Activated T-cell treated with anti-CD3 and anti-CD28 coated beads, Interleukin-2, amount 50 U/mL, for 24 hours (primary cell): Measurements from ENCODE around the gene EPHA2.
"Not testable (repeated sequence)": the region's sequence is repeated elsewhere in the genome, so short reads cannot be mapped to it uniquely, and the experiment has no call there.

Experiments used
- DNase-seq: peaks from one replicate; pipeline ENCODE4 v3.0.0-alpha.2; 2020
- H3K27ac Mint-ChIP-seq: 2 replicates; pipeline ENCODE4 v1.8.0; 2020; ENCODE audit warnings: mild to moderate bottlenecking, mixed read lengths
- H3K27me3 Mint-ChIP-seq: 2 replicates; pipeline ENCODE4 v1.8.0; 2020; ENCODE audit warnings: mixed read lengths
- H3K36me3 Mint-ChIP-seq: 2 replicates; pipeline ENCODE4 v1.8.0; 2020; ENCODE audit warnings: low read depth, mixed read lengths
- H3K4me1 Mint-ChIP-seq: 2 replicates; pipeline ENCODE4 v1.8.0; 2020; ENCODE audit warnings: low read depth, mixed read lengths
- H3K4me3 Mint-ChIP-seq: 2 replicates; pipeline ENCODE4 v1.8.0; 2020; ENCODE audit warnings: mild to moderate bottlenecking, moderate library complexity, mixed read lengths
- H3K9me3 Mint-ChIP-seq: 2 replicates; pipeline ENCODE4 v1.8.0; 2020; ENCODE audit warnings: mixed read lengths

Gene EPHA2

DNA sequence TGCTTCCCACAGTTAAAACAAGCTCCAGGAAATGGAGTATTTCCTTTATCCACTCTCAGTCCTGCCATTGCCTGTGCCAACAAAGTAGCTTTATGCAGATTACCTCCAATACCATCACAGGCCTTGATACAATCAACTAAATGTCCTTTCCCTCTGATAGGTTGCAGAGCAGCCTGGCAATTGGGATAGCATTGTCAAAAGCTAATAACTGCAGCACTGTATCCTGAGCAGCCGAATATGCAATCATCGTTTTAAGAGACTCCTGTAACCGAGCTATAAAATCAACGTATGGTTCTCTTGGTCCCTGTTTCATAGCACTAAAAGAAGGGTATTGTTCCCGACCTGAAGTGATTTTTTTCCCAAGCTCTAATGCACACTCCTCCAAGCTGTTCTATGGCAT lies 48.8 kb downstream of the EPHA2 start:
- DNase-seq, H3K36me3 Mint-ChIP-seq, H3K4me3 Mint-ChIP-seq, H3K4me1 Mint-ChIP-seq, H3K27ac Mint-ChIP-seq: not testable (repeated sequence)
- Mint-ChIP-seq H3K27me3 (peaks cover 14% of the 10 kb centered on the region), H3K9me3 (peaks cover 19% of the 10 kb centered on the region)

DNA sequence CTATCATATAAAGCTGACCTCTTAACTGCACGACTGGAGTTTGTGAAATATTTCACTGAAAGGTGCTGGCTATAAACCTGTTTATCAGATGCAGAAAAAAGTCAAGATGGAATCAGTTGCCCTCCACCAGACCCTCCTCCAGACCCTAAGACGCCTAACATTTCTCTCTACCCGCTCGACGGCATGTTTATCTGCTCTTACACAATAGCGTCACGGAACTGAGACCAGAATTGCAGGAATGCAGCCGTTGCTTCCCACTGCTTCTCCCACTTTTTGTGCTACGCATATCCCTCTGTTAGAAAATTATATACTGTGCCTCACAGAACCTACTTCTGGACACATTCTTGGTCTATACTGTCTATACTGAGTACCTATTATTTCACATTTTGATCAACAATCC lies 54.2 kb downstream of the EPHA2 start:
- peaks cover 6% of the 10 kb centered on the region for H3K9me3 Mint-ChIP-seq
- no peaks in the 10 kb centered on the region for H3K36me3 Mint-ChIP-seq
- DNase-seq: no peak
- H3K27me3 Mint-ChIP-seq: no peaks in the 10 kb centered on the region
- no peak overlapping the region for H3K27ac Mint-ChIP-seq
- H3K4me1 Mint-ChIP-seq: no peaks in the 10 kb centered on the region
- H3K4me3 Mint-ChIP-seq: no peak overlapping the region

DNA sequence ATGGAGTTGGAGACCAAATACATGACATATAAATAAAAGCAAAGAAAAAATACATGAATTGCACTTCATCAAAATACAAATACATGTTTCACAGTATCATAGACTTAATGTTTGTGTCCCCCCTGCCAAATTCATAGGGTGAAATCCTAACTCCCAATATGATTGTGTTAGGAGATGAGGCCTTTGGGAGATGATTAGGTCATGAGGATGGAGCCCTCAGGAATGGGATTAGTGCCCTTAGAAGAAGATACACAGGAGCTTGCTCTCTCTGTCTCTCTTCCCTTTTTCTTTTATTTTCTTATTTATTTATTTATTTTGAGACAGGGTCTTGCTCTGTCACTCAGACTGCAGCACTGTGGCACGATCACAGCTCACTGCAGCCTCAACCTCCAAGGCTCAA lies 56.5 kb downstream of the EPHA2 start:
- peaks cover 6% of the 10 kb centered on the region for H3K9me3 Mint-ChIP-seq
- no peak overlapping the region for H3K4me3 Mint-ChIP-seq
- no peaks in the 10 kb centered on the region for H3K36me3 Mint-ChIP-seq
- no peak overlapping the region for H3K27ac Mint-ChIP-seq
- no peaks in the 10 kb centered on the region for H3K4me1 Mint-ChIP-seq
- DNase-seq: no peak
- H3K27me3 Mint-ChIP-seq: peaks cover 3% of the 10 kb centered on the region

DNA sequence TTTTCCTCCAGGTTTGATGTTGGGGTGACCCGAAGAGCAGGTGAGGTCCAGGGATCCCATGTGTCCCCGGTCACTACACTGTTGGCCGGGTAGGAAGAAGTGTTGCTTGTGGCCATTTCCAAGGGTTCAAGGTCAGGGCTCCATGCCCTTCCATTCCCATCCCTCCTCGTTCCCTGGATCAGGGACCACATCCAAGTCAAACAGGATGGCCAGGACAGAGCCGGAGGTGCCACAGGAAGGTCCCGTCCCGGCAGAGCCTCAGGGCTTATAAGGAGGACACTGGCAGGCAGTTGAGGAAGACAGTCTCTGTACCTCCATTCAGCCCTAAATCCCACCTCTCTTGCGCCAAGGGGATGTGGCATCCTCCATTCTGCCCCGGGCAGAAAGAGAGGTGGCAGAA lies 60.4 kb downstream of the EPHA2 start:
- DNase-seq: no peak
- H3K36me3 Mint-ChIP-seq: no peaks in the 10 kb centered on the region
- H3K9me3 Mint-ChIP-seq: no peaks in the 10 kb centered on the region
- H3K4me1 Mint-ChIP-seq: no peaks in the 10 kb centered on the region
- H3K27me3 Mint-ChIP-seq: peaks cover 3% of the 10 kb centered on the region
- H3K27ac Mint-ChIP-seq: no peak overlapping the region
- H3K4me3 Mint-ChIP-seq: no peak overlapping the region

DNA sequence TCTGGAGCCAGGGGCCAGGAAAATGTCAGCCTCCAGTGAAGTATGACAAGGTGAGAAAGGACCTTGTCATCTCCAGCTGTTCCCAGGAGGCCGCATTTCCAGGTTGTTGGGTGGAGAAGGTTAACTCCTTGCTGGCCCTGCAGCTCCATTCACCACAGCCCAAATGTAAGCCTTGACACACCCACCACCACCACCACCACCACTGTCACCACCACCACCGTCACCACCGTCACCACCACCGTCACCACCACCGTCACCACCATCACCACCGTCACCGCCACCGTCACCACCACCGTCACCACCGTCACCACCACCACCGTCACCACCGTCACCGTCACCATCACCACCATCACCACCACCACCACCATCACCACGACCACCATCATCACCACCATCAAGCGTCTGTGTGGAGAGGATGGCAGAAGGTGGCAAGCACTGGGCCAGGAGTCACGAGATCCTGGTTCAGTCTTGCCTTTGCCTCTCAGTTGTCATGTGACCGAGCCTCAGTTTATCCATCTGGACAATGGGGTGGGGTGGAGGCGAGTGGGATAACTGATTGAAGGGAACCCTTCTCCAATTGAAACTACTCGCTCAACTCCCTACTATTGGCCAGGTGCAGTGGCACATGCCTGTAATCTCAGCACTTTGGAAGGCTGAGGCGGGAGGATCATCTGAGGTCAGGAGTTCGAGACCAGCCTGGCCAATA lies 61.3 kb downstream of the EPHA2 start:
- no peak overlapping the region for H3K27ac Mint-ChIP-seq
- no peak overlapping the region for H3K4me3 Mint-ChIP-seq
- no peaks in the 10 kb centered on the region for H3K36me3 Mint-ChIP-seq
- DNase-seq: no peak
- H3K9me3 Mint-ChIP-seq: no peaks in the 10 kb centered on the region
- peaks cover 3% of the 10 kb centered on the region for H3K27me3 Mint-ChIP-seq
- H3K4me1 Mint-ChIP-seq: no peaks in the 10 kb centered on the region

DNA sequence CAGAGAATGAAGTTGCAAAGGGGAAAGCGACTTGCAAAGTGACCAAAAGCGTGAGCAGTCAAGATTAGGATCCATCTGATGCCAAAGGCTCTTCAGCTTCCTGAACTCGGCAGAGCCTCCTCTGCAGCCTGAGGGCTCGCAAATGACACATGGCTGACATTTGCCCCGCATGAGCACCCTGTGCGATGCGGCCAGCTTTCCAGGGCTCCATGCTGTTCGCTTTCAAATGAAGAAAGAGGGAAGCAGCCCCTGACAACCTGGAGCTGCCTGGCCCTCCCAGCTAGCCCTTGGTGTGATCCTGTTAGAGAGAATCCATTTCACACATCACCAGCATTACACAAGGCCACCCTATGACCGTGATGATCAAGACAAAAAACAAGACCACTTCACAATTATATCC lies 62.3 kb downstream of the EPHA2 start:
- no peaks in the 10 kb centered on the region for H3K36me3 Mint-ChIP-seq
- no peak overlapping the region for H3K27ac Mint-ChIP-seq
- H3K4me3 Mint-ChIP-seq: no peak overlapping the region
- no peak for DNase-seq
- H3K27me3 Mint-ChIP-seq: peaks cover 3% of the 10 kb centered on the region
- H3K4me1 Mint-ChIP-seq: no peaks in the 10 kb centered on the region
- no peaks in the 10 kb centered on the region for H3K9me3 Mint-ChIP-seq

DNA sequence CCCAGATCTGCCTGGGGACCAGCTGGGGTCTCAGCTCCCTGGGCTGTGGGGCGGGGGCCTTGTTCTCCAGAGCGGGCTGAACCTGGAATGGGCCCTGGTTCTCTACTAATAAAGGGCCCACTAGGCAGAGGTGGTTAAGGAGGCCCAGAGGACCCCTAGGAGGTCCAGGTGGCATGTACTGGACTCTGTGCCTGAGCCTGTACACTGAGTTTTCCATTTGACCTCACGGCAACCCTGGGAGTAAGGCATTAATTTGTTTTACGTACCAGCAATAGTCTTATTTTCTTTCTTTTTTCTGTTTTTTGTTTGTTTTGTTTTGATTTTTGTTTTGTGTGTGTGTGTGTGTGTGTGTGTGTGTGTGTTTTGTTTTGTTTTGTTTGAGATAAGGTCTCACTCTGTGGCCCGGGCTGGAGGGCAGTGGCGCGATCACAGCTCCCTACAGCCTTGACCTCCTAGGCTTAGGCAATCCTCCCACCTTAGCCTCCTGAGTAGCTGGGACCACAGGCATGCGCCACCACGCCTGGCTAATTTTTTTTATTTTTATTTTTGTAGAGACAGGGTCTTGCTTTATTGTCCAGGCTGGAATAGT lies 62.9 kb downstream of the EPHA2 start:
- Mint-ChIP-seq H3K4me3 (no peak overlapping the region), H3K27me3 (peaks cover 3% of the 10 kb centered on the region), H3K36me3 (no peaks in the 10 kb centered on the region), H3K9me3 (no peaks in the 10 kb centered on the region), H3K4me1 (no peaks in the 10 kb centered on the region), H3K27ac (no peak overlapping the region)
- DNase-seq: no peak

DNA sequence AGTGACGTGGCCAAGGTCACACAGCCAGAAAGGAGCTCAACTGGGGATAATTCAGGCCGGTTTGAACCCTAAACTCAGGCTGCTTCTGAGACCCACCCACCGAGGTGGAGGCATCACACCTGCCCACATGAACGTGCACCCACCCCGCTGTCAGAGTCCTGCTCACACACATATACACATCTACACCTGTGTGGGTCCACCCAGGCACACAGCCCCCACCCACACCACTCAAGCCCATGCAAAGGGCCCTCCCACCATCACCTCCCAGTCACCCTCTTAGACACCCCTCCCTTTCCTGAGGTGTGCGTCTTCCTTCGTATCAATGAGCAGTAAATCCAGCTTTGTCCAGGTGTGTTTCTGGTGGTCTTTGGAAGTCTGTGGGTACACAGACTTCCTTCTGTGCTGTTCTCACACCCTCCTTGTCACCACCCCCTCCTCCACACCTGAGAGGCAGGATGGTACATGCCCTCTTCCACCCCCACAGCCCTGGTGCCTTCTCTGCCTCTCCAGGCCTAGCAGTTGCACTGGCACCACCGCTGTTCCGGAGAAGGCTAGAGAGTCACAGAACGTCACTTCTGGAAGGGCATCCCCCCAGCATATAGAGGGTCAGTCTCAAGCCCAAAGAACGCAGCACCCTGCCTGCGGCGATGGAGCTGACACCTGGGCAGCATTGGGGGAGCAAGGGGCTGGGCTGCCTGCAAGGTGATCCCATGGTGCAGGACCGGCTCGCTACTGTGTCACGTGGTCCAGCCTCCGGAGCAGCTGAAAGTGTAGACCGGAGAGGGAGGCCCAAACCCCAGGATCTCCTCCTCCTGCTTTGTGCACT lies 63.6 kb downstream of the EPHA2 start:
- H3K27ac Mint-ChIP-seq: no peak overlapping the region
- H3K36me3 Mint-ChIP-seq: no peaks in the 10 kb centered on the region
- no peaks in the 10 kb centered on the region for H3K4me1 Mint-ChIP-seq
- H3K9me3 Mint-ChIP-seq: no peaks in the 10 kb centered on the region
- DNase-seq: no peak
- H3K27me3 Mint-ChIP-seq: peaks cover 3% of the 10 kb centered on the region
- no peak overlapping the region for H3K4me3 Mint-ChIP-seq

DNA sequence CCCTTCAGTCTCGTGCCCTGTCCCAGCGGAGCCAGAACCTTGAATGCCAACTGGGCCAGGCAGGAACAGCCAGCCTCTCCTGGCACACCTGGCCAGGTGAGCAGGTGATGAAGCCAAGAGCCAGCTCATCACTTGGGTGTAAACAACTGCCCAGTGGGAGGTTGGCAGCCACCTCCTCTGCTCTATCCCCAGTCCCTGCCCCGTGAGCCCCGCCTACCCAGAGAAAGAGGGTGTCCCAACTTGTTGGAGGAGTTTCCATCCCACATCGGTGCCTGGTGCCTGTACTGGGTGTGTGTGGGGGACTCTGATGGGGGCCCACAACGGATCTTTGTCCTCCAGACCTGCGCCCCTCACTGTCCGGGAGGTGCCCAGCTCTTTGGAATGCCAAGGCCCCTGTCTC lies 64.6 kb downstream of the EPHA2 start:
- Mint-ChIP-seq H3K27me3 (peaks cover 1% of the 10 kb centered on the region), H3K36me3 (no peaks in the 10 kb centered on the region), H3K4me1 (no peaks in the 10 kb centered on the region), H3K9me3 (no peaks in the 10 kb centered on the region), H3K4me3 (no peak overlapping the region), H3K27ac (no peak overlapping the region)
- DNase-seq: no peak

DNA sequence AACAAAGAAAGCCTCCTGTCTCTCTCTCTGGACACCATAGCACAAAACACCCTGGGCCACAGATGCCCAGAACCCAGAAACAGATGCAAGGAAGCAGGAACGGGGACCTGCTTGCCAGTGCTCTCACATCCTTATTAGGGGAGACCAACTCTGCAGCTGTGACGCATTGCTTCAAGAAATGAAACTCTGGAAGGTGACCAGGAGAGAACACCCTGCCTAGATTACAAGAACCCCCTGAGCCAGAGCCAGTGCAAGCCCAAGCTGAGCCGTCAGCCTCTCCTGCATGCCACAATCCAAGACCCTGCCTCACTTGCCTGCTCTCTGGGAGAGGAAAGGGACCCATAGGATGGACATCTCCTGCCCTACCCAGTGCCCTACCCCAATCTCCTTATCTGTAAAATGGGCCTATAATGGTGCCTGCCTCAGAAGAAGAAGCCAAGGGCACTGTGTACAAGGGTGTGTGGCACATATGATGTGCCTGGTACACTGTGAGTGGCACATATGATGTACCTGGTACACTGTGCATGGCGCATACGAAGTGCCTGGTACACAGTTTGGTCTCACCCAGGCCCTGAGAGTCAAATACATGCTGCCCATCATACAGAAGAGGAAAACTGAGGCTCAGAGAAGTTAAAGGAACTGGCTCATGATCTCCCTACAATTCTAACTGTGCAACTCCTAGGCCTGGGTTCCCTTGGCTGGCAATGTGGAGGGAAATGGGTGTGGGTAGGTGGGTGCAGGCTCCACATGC lies 65.6 kb downstream of the EPHA2 start:
- Mint-ChIP-seq H3K27me3 (no peaks in the 10 kb centered on the region), H3K9me3 (no peaks in the 10 kb centered on the region), H3K4me1 (no peaks in the 10 kb centered on the region), H3K36me3 (no peaks in the 10 kb centered on the region), H3K27ac (no peak overlapping the region), H3K4me3 (no peak overlapping the region)
- DNase-seq: no peak

DNA sequence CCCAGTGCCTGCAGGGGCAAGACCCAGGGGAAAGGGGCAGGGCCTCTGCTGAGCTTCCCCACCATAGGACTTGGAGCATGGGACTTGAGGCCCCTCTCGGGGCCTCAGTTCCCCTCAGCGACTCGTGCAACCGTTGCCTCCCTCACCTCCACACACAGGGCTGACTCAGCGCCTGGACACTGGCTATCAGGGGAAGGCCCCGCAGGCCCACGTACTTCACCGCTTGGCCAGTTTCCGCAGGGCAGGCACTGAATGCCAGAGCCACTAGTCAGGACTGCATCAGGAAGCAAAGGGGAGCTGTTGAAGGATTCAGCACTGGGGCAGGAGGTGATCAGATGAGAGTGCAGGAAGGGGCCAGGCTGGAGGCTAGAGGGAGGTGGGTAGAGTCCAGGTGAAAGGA lies 66.9 kb downstream of the EPHA2 start:
- no peaks in the 10 kb centered on the region for H3K4me1 Mint-ChIP-seq
- H3K4me3 Mint-ChIP-seq: no peak overlapping the region
- DNase-seq: no peak
- no peaks in the 10 kb centered on the region for H3K36me3 Mint-ChIP-seq
- H3K9me3 Mint-ChIP-seq: no peaks in the 10 kb centered on the region
- no peak overlapping the region for H3K27ac Mint-ChIP-seq
- H3K27me3 Mint-ChIP-seq: no peaks in the 10 kb centered on the region

DNA sequence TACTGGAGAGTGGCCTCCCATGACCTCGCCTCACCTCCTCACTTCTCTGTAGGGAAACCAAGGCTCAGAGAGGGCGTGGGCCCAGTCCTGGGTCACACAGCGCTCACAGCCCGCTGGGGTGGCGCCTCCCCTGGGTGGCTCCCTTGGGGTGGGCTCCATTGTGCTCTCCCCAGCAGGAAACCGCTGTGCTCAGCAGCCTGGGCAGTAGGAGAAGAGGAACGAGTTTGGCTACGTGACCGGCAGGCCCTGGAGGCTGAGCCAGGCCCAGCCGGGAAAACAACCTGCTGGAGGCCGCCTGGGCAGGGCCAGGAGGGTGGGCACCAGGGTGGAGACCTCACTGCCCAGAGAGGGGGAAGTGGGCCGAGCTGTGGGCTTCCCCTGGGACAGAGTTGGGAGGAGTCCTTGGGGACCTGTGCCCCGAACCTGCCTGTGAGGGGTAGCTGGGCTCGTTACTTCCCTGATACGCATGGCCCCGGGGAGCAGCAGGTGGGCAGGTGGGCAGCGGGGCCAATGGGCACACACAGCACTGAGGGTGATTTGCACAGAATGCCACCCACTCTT lies 67.4 kb downstream of the EPHA2 start:
- DNase-seq: no peak
- H3K27ac Mint-ChIP-seq: no peak overlapping the region
- no peak overlapping the region for H3K4me3 Mint-ChIP-seq
- no peaks in the 10 kb centered on the region for H3K9me3 Mint-ChIP-seq
- H3K4me1 Mint-ChIP-seq: no peaks in the 10 kb centered on the region
- no peaks in the 10 kb centered on the region for H3K27me3 Mint-ChIP-seq
- no peaks in the 10 kb centered on the region for H3K36me3 Mint-ChIP-seq

DNA sequence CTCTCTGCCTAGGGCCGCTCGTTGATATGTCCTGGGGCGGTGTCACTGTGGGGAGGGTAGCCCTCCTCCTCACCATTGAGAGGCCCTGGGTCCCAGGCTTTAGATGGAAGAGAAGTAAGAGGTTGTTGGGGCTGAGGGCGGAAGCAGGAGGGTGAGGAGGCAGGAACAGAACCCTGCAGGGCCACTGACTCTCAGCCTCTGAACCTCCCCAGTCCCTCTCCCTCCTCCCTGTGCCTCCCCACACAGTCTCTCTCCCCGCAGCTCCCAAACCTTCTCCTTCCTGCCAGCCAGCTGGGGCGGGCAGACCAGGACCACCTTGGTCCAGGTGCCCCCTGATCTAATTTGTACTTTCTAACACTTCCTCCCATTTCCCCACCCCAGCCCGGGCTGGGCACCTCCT lies 68.1 kb downstream of the EPHA2 start:
- Mint-ChIP-seq H3K4me1 (no peaks in the 10 kb centered on the region), H3K9me3 (no peaks in the 10 kb centered on the region), H3K36me3 (no peaks in the 10 kb centered on the region), H3K4me3 (no peak overlapping the region), H3K27me3 (no peaks in the 10 kb centered on the region), H3K27ac (no peak overlapping the region)
- no peak for DNase-seq

DNA sequence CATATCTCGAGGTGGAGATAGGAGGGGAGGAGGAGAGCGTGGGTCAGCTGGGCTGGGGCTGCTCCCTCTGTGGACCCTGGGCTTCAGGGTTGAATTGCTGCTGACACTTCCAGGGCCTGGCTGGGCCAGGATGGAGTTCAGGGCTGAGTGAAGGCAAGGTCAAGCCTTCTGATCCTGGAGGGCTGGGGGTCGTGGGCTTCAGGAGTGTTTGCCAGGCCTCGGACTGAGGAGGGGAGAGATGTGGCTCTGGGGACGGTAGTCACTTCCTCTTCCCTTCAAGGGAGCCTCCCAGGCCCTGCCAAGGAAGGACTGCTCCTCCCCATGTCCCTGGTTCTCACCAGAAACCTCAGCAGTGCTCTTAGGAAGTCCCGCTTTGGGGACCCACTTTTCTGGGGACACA lies 70.3 kb downstream of the EPHA2 start:
- Mint-ChIP-seq H3K27ac (no peak overlapping the region), H3K4me3 (no peak overlapping the region), H3K36me3 (no peaks in the 10 kb centered on the region), H3K27me3 (no peaks in the 10 kb centered on the region), H3K9me3 (no peaks in the 10 kb centered on the region), H3K4me1 (no peaks in the 10 kb centered on the region)
- DNase-seq: no peak
